Endothelial cell (in vitro differentiated cells): Measurements from ENCODE around the gene KRTAP5-9. TPM values are rescaled to one million over a fixed set of nuclear protein-coding genes. Genes with fewer than 3 reads are reported as not detected.

Source experiments
- DNase-seq: peaks from one replicate; pipeline ENCODE4 v3.0.0; 2021; ENCODE audit warnings: low spot score
- H3K27ac Mint-ChIP-seq: one replicate; pipeline ENCODE4 v1.8.0; 2021; ENCODE audit warnings: mixed read lengths, inconsistent platforms; ENCODE audit not compliant: unreplicated experiment
- H3K27me3 Mint-ChIP-seq: one replicate; pipeline ENCODE4 v1.8.0; 2021; ENCODE audit warnings: mild to moderate bottlenecking, moderate library complexity, mixed read lengths, inconsistent platforms; ENCODE audit not compliant: unreplicated experiment
- H3K36me3 Mint-ChIP-seq: one replicate; pipeline ENCODE4 v1.8.0; 2021; ENCODE audit warnings: mild to moderate bottlenecking, low read depth, mixed read lengths, inconsistent platforms; ENCODE audit not compliant: unreplicated experiment
- H3K4me1 Mint-ChIP-seq: one replicate; pipeline ENCODE4 v1.8.0; 2021; ENCODE audit warnings: mild to moderate bottlenecking, mixed read lengths, inconsistent platforms; ENCODE audit not compliant: unreplicated experiment
- H3K4me3 Mint-ChIP-seq: one replicate; pipeline ENCODE4 v1.8.0; 2021; ENCODE audit warnings: mild to moderate bottlenecking, mixed read lengths, inconsistent platforms; ENCODE audit not compliant: unreplicated experiment
- H3K9me3 Mint-ChIP-seq: one replicate; pipeline ENCODE4 v1.8.0; 2021; ENCODE audit warnings: mixed read lengths, inconsistent platforms; ENCODE audit not compliant: unreplicated experiment
- total RNA-seq: library from RNA; stranded (reverse); fragmentation: NEBNext Ultra II Directional; extraction: Animal tissue kit (Norgen Biotek cat#: 25700); gene quantifications from one replicate; pipeline ENCODE4 v1.2.1, GENCODE V29; 2021; ENCODE audit not compliant: unreplicated experiment
- TF ChIP-seq, protein P1 (sequence below): fragments of 200-600 bp; sonication (generic); IDR thresholded peaks from one replicate; pipeline ENCODE4 v1.5.0; 2021; ENCODE audit warnings: antibody characterized with exemption; ENCODE audit not compliant: unreplicated experiment

The KRTAP5-9 gene
- total RNA-seq, 1 donor from 2014 or later: 0.80 TPM

GRCh38 chr11:71556018-71556417, 7.8 kb downstream of the KRTAP5-9 start:
- no peaks in the 10 kb centered on the region for H3K36me3 Mint-ChIP-seq
- TF ChIP-seq, protein P1, sequence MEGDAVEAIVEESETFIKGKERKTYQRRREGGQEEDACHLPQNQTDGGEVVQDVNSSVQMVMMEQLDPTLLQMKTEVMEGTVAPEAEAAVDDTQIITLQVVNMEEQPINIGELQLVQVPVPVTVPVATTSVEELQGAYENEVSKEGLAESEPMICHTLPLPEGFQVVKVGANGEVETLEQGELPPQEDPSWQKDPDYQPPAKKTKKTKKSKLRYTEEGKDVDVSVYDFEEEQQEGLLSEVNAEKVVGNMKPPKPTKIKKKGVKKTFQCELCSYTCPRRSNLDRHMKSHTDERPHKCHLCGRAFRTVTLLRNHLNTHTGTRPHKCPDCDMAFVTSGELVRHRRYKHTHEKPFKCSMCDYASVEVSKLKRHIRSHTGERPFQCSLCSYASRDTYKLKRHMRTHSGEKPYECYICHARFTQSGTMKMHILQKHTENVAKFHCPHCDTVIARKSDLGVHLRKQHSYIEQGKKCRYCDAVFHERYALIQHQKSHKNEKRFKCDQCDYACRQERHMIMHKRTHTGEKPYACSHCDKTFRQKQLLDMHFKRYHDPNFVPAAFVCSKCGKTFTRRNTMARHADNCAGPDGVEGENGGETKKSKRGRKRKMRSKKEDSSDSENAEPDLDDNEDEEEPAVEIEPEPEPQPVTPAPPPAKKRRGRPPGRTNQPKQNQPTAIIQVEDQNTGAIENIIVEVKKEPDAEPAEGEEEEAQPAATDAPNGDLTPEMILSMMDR: no peak
- H3K4me3 Mint-ChIP-seq: no peak overlapping the region
- no peaks in the 10 kb centered on the region for H3K9me3 Mint-ChIP-seq
- DNase-seq: no peak
- peaks cover 5% of the 10 kb centered on the region for H3K4me1 Mint-ChIP-seq
- no peaks in the 10 kb centered on the region for H3K27me3 Mint-ChIP-seq
- H3K27ac Mint-ChIP-seq: no peak overlapping the region

GRCh38 chr11:71557257-71557656, 9.0 kb downstream of the KRTAP5-9 start:
- DNase-seq: no peak
- H3K4me3 Mint-ChIP-seq: no peak overlapping the region
- H3K27ac Mint-ChIP-seq: no peak overlapping the region
- TF ChIP-seq, protein P1: no peak
- no peaks in the 10 kb centered on the region for H3K4me1 Mint-ChIP-seq
- H3K36me3 Mint-ChIP-seq: no peaks in the 10 kb centered on the region
- H3K9me3 Mint-ChIP-seq: no peaks in the 10 kb centered on the region
- no peaks in the 10 kb centered on the region for H3K27me3 Mint-ChIP-seq

DNA sequence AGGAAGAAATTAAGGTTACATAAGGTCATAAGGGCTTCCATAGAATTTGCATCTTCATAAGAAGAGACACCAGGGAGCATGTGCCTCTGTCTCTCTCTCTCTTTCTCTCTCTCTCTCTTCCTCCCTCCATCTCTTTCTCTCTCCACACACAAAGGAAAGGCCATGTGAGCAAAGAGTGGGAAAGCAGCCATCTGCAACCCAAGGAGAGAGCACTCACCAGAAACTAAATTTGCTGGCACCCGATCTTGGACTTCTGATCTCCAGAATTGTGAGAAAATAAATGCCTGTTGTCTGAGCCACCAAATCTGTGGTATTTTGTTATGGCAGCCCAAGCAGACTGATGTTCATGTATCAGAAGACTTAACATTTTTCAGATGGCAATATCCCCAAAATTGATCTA, 10.8 kb downstream of the KRTAP5-9 start:
- no peaks in the 10 kb centered on the region for H3K9me3 Mint-ChIP-seq
- TF ChIP-seq, protein P1: no peak
- H3K4me1 Mint-ChIP-seq: no peaks in the 10 kb centered on the region
- no peaks in the 10 kb centered on the region for H3K27me3 Mint-ChIP-seq
- no peak overlapping the region for H3K27ac Mint-ChIP-seq
- no peak overlapping the region for H3K4me3 Mint-ChIP-seq
- no peaks in the 10 kb centered on the region for H3K36me3 Mint-ChIP-seq
- no peak for DNase-seq

DNA sequence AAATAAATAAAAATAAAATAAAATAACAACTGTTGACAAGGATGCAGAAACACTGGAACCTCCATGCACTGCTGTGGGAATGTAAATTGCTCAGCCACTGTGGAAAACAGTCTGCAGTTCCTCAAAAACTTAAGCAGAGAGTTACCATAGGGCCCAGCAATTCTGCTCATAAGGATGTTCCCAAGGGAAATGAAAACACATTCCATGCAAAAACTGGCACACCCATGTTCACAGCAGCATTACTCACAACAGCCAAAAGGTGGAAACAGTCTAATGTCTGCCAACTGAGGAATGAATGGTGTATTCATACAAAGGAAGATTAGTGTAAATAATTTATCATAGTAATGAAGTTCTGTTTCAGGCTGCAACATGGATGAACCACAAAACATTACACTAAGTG, 13.9 kb downstream of the KRTAP5-9 start:
- Mint-ChIP-seq H3K27ac (no peak overlapping the region), H3K4me3 (no peak overlapping the region), H3K9me3 (no peaks in the 10 kb centered on the region), H3K27me3 (peaks cover 7% of the 10 kb centered on the region), H3K4me1 (peaks cover 16% of the 10 kb centered on the region), H3K36me3 (no peaks in the 10 kb centered on the region)
- DNase-seq: no peak
- TF ChIP-seq, protein P1: no peak

- peaks cover 22% of the 10 kb centered on the region for H3K4me1 Mint-ChIP-seq
- DNase-seq: peak; percentile 59
- H3K36me3 Mint-ChIP-seq: no peaks in the 10 kb centered on the region
- peaks cover 7% of the 10 kb centered on the region for H3K27me3 Mint-ChIP-seq
- no peak overlapping the region for H3K4me3 Mint-ChIP-seq
- no peaks in the 10 kb centered on the region for H3K9me3 Mint-ChIP-seq
- H3K27ac Mint-ChIP-seq: no peak overlapping the region
- TF ChIP-seq, protein P1: peak; percentile 33
Measured at GRCh38 chr11:71563406-71563805, 15.2 kb downstream of the KRTAP5-9 start.
